Lung microvascular endothelial cell (primary cell): Measurements from ENCODE around the gene RHBDD3. TPM values are rescaled to one million over a fixed set of nuclear protein-coding genes. Genes with fewer than 3 reads are reported as not detected.
A peak's percentile ranks its signal among the peaks of the same experiment; 100 is the strongest.
"Not testable (repeated sequence)": the region's sequence is repeated elsewhere in the genome, so short reads cannot be mapped to it uniquely, and the experiment has no call there.

Experiments used
- DNase-seq, 2 donors: peaks; one replicate each; pipeline versions ENCODE4 v3.0.0 to v3.0.0-alpha.2; 2010; ENCODE audit warnings: low read depth in 2 of 2
- total RNA-seq: library from RNA; depleted of rRNA; stranded (reverse); fragments of >200 nt; gene quantifications from 2 replicates; pipeline ENCODE4 v1.2.1, GENCODE V29; 2014

Gene RHBDD3
- total RNA-seq, 1 donor from 2014 or later = 14.1 TPM

DNA sequence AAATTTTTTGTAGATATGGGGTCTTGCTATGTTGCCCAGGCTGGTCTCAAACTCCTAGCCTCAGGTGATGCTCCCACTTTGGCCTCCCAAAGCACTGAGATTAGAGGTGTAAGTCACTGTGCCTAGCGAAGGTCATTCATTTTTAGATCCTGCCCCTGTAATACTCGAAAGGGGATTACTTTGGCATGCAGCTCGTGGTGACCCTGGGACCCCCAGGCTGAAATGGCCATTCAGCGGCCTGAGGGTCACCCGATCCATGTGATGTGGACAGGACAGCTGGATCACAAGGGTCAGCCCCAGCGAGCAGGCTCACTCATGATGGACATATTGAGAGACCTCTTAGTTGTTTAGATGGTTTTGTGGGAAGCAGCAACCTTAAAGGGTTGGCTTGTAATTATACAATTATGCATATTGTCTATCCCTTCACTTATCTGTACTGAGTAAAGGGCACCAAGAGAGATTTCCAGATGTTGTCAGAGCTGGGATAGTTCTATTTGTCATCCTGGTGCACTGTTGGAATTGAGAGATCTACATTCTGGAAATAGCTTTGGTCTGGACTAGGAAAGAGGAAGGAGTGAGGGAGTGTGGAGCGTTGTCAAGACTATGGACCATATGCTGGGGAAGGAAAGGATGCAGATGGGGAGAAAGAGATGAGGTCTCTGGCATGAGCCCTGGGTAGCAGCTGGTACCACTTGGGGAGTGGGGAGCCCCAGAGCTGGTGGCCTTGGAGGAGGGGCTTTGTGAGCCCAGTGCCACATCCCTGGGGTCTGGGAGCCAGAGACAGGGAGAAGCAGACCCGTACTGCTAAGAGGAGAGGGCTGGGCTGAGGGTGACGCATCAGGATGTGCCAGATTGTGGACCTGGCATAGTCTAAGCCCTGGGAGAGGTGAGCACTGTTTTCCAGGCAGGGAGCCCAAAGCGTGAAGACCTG, 15.5 kb downstream of the RHBDD3 start:
- DNase-seq = no peak

DNA sequence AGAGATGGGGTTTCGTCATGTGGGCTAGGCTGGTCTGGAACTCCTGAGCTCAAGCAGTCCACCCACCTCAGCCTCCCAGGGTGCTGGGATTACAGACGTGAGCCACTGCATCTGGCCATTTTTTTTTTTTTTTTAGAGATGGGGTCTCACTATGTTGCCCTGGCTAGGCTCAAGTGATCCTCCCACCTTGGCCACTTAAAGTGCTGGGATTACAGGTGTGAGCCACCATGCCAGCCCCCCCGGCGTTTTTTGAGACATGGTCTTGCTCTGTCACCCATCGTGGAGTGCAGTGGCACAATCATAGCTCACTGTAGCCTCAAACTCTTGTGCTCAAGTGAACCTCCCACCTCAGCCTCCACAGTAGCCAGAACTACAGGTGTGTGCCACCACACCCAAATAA, 16.5 kb downstream of the RHBDD3 start:
- no peak for DNase-seq

DNA sequence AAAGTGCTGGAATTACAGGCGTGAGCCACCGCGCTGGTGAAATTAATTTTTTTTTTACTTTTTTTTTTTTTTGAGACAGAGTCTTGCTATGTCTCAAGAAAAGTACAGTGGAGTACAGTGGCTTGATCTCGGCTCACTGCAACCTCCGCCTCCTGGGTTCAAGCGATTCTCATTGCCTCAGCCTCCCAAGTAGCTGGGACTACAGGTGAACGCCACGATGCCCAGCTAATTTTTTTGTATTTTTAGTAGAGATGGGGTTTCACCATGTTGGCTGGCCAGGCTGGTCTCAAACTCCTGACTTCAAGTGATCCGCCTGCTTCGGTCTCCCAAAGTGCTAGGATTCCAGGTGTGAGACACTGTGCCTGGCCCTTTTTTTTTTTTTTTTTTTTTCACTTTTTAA, 19.9 kb downstream of the RHBDD3 start:
- not testable (repeated sequence) for DNase-seq

DNA sequence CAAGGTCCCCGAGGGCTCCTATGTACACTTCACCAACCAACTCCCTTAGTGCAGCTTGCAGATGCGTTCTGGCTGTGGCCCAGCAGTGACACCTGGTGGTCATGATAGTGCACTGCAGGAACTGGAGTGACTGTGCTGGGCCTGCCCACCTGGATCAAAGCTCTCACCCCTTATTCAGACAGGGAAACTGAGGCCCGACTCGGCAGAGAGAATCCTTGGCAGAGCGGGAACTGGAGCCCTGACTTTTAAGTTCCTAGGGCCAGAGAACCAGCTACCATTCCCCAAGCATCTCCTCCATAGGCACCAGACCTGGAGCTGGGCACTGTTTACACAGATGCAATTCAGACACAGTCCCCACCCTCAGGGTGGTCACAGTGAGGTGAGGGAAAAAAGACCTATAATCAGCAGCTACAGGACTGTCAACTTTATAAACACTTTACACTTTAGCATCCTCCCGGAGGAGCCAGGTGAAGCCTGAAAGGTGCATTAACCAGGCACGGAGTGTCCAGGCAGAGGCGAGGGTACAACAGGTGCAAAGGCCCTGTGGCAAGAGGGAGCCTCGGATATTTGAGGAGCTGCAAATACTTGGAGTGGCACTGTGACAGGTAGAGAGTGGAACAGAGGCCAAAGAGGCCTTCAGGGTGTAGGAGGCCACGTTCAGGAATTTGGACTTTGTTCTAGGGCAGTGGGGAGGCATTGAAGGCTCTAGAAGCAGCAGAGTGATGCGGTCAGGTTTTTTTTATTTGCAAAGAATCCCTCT, 22.0 kb downstream of the RHBDD3 start:
- peak; percentile 69 to 83 for DNase-seq

DNA sequence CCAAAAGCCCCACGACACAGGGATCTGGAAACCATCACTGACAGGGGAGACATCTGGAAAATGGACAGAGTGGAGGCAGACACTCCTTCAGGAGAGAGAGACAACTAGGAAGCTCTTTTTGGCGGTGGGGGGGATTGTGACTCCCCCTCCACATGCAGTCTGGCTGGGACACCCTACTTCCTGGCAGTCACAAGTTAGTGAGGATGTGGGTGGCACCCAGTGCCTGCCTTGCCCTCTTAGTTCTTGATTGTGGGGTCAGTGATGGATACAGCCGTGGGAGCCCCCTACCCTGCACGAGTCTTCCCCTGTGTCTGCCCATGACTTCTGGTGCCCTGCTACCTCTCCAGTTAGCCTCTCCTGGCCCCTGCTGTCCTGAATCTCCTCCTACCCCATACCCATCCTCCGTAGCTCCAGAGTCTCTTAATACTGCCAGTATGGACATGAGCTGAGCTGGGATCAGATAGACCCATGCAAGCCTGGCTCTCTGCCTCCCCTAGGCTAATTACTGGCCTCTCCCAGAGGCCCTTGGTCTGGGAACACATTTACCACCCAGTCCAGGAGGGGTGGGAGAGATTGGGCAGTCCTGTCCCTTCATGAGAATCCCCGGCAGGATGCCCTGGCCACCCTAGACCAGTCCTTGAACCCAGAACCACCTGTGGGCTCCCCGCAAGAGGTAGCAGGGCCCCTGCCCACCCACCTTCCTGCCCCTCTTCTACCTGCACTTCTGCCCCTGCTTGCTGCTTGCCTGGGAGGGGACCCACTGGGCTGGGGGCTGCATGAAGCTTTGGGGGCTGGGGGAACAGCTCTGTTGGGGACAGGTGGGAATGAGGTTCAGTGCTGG, 22.8 kb downstream of the RHBDD3 start:
- DNase-seq = no peak

DNA sequence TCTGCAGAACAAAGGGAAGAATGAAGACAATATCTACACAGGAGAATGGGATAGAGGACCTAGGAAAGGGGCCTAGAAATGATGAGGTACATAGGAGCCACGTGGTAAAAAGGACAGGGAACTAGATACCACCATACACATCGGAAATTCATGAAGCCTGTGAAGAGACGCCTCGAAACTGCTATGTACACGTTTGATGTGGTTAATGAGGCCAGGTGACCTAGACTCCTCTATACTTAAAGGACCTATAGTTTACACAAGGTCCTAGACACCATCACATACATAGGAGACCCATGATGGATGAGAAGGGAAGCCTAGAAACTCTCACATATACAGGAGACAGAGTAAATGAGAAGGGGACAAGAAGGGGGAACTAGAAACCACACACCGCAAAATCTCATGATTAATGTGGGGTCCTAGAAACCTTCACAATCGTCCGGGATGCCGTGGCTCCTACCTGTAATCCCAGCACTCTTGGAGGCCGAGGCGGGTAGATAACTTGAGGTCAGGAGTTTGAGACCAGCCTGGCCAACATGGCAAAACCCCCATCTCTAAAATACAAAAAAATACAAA, 23.8 kb downstream of the RHBDD3 start:
- DNase-seq = no peak

DNA sequence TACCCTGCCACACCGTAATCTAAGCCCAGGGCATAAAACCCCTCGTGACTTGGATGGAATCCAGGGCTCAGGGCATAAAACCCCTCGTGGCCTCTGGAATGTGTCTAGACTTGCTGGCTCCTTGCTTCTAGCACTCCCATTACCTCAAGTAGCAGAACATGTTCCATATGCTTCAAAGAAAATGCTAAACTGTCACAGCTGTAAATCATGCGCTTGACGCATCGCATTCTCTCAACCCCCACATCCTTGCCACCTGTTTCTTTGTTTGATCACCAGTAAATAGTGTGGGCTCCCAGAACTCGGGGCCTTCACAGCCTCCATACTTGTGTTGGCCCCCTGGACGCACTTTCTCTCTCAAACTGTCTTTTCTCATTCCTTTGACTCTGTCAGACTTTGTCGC, 27.3 kb downstream of the RHBDD3 start:
- not testable (repeated sequence) for DNase-seq

DNA sequence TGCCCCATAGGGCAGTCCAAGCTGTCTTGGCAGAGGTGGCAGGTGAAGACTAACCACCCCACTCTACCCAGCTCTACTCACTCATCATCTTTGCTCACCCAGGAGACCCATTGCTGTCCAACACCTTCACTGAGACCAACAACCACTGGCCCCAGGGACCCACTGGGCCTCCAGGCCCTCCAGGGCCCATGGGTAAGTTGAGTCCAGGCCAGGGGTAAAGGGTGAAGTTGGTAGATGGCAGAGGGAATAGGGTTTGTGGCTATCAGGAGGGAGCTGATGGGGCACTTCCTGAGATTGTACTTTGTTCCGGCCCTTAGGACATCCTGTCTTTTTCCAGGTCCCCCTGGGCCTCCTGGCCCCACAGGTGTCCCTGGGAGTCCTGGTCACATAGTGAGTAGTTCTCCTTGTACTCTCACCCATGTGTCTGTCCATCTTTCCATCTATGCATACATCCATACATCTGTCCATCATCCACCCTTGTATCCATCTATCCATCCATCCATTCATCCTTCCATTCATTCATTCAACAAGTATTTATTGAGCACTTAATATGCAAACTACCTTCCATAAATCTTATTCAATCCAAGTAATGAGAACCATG, 34.4 kb downstream of the RHBDD3 start:
- no peak for DNase-seq

DNA sequence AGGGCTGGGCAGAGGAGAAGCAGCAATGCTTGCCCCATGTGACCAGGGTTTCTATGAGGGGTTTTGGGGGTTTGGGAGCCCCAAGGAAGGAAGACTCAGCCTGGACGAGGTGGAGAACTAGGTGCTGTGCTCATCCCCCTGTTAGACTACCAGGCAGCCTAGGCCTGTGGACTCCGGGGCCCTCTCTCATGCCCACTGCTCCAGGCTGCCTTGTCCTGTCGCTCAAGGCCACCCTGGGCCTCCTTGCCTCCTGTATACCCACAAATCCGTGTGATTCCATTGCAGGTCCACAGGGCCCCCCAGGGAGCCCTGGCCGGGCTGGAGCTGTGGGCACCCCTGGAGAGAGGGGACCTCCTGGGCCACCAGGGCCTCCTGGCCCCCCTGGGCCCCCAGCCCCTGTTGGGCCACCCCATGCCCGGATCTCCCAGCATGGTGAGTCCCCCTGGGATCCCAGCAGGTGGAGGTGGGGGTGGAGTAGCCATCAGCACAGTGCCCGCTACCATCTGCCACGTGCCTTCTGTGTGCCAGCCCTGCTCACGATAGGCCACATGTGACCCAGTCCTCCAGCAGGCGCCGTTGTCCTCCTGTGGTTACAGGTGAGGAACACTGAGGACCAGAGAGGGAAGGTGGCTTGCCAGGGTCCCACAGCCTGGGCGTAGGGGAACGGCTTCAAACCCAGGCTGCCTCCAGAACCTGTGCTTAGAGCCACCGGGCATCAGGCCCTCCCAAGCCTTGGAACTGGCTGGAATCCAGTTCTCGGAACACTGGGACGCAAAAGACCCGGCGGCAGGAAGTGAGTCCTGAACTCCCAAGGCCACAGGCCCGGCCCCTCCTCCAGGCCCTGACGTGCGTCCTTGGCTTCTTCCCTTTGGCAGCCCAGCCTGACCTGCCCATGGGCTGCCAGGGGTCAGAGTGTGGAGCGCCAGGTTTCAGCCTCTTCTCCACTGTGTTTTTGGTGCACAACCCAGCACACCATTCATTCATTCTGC, 35.5 kb downstream of the RHBDD3 start:
- peak; percentile 56 to 62 for DNase-seq

DNA sequence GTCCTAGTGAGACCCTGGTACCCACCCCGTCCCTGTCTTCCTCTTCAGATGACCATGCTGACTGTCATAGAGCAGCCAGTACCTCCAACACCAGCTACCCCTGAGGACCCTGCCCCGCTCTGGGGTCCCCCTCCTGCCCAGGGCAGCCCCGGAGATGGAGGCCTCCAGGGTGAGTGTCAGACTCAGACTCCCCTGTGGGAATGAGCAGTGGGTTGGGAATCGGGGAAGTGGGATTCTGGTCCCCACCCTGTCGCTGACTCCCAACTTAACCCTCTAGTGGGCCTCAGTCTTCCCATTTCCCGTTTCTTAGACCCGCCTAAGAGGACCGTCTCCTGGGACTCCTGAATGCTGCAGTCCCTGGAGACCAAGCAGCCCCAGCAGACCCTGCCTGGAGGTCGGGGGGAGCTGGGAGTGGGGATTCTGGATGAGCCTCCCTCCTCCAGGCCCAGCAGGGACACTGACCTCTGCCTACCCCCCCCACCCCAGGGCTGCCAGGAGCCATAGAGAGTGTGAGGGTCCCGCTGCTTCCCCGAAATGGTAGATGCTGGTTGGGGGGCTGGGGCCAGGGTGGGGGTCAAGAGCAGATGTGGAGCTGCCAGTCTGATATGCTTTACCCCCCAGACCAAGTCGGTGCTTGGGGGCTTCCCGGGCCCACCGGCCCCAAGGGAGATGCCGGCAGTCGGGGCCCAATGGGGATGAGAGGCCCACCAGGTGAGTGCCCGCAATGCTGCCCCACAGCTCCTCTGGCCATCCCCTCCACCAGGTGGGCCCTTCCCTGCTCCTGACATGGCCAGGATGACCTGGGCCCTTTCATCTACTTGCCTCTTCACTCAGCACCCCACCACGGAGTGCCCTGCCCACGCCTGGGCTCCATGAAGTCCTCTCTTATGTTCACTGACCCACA, 36.6 kb downstream of the RHBDD3 start:
- DNase-seq = no peak

DNA sequence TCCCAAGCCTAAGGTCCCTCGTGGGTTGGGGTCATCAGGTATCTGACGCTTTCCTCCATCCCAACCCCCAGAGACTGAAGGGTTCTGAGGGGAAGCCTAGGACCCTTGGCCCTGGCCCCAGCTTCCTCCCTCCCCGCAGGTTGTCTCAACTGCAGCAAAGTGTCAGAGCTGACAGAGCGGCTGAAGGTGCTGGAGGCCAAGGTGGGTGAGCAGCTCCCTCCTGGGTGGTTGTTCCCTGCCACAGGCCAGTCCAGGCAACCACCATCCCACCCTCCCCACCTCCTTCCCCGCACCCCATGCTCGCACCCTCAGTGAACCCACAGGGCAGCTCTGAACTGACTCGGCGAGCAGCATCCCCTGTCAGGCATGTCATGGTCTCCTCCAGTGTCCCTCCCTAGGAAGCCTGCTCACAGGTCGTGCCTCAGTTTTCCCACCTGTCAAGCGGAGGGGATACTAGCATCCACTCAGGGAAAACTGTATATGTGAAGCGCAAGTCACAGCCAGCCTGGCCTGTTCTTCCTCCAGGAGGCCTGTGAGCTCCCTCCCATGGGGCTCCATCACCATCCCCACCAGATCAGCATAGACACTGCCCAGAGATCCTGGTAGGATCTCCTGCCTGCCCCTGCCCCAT, 41.3 kb downstream of the RHBDD3 start:
- no peak for DNase-seq

DNA sequence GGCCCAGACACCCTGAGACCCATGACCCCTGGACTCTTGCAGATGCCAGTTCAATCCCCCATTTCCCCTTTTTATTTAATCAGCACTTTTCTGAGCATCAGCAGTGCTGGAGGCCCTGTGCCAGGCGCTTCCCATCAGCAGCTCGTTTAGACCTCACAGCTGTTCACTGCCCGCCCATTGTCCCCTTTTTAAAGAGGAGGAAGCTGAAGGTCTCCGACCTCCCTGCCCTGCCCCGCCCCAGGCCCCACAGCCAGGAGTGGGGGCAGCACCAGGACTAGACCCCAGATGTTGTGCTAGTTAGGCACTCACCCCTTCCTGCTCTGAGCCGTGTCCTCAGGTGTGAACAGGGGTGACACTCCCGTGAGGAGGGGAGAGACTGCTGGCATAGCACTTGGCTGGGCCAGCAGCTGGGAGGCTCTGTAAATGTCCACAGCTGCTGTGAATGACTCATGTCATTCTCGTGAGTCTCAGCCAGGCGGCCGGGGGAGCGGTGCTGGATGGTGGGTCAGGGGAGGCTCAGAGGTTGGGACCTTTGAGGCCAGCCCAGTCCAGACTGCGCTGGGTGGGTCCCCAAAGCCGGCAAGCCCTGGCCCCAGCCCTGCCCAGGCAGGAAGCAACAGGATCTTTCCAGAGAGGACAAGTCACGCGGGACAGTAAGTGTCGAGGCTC, 42.2 kb downstream of the RHBDD3 start:
- peak; percentile 51 to 65 for DNase-seq

DNA sequence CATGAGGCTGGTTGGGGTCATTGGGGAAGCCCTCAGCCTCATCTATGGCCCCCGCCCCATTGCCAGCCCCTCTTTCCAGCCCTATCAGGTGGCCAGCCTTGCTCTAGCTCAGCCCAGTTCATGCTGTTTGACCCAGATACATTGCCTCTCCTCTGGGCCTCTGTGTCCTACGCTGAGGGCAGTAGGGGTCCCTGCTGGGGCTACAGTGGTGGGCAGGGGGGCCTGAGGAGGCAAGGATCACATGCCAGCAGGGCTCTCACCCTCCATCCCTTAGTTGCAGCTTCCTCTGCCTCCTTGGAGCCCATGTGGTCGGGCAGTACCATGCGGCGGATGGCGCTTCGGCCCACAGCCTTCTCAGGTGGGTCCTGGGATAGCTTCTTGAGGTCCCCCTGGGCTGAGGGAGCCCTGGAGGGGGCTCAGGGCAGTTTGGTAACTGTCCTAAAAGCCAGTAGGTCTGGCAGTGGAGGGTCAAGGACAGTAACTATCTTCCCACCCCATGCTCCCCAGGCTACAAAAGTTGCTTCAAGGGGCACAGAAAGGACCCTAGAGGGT, 42.8 kb downstream of the RHBDD3 start:
- DNase-seq = no peak

DNA sequence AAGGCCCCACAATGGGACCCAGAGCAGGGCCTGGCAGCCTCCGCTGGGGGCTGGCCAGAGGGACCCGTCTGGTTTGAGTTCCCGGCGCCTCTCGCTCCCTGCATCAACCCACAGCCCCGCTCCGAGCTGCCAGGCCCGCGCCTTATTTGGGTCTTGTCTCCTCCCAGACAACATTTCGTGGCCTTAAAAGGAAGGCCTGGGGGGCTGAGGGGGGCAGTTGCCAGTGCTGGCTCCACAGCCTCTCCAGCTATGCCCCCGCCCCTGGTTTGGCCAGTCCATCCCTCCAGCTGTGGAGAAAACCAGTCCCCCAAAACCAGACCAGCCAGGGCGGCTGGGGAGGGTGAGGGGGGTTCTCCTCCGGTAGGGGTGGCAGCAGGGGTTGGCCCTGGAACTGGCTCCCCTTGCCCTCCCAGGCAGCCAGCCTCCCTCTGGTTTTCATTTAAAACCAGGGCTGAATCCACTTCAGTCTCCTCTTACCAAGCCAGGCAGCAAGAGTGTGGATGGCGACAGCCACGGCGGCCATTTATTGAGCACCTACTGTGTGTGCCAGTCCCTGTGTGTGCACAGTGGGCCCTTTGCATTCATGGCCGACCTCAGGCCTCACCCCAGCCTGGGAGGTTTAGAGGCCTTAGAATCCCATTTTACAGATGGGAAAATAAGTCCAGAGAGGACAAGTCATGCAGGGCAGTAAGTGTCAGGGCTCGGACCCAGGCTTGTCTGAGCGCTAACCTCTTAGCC, 43.5 kb downstream of the RHBDD3 start:
- no peak for DNase-seq

DNA sequence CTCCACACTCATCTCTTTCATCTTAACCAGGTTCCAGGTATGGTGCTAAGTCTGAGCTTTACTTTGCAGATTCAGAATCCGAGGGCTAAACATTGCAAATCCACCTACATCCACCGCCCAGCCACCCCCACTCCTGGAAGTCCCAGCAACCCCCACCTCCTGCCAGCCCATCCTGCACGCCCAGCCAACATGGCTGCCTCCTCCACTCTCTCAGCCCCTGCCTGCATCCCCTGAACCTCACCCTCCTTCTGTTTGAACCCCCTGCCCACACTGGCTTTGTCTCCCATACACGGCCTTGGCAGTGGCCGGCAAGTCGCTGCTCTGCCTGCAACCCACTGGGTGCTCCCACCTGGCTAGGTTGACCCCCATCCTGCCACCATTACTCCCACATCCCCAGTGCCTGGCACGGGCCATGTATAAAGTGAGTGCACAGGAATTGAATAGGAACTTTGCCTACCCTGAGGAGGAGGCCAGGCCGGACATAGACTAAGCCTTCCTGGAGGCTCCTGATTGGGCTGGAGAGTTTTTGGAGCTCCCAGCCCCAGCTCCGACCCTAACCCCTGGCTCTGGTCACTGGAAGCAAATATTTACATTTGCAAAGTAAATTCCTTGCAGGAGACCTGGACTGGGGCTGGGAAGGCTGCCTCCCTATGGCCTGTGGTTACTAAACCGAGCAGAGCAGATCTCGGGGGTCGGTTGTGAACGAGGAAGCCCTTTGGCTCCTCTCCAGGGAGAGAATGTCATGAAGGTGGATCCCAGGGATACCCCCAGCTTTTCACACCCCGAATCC, 47.7 kb downstream of the RHBDD3 start:
- DNase-seq = no peak

DNA sequence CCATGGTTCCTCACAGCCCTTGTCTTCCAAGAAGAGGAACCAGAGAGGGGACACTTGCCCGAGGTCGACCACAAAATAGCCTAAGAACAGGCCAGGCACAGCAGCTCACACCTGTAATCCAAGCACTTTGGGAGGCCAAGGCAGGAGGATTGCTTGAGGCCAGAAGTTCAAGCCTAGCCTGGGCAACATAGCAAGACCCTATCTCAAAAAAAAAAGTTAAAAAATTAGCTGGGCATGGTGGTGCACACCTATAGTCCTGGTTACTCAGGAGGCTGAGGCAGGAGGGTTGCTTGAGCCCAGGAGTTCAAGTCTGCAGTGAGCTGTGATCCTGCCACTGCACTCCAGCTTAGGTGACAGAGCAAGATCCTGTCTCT, 48.4 kb downstream of the RHBDD3 start:
- not testable (repeated sequence) for DNase-seq
